ENCODE results near the gene ARL4A.

DNA sequence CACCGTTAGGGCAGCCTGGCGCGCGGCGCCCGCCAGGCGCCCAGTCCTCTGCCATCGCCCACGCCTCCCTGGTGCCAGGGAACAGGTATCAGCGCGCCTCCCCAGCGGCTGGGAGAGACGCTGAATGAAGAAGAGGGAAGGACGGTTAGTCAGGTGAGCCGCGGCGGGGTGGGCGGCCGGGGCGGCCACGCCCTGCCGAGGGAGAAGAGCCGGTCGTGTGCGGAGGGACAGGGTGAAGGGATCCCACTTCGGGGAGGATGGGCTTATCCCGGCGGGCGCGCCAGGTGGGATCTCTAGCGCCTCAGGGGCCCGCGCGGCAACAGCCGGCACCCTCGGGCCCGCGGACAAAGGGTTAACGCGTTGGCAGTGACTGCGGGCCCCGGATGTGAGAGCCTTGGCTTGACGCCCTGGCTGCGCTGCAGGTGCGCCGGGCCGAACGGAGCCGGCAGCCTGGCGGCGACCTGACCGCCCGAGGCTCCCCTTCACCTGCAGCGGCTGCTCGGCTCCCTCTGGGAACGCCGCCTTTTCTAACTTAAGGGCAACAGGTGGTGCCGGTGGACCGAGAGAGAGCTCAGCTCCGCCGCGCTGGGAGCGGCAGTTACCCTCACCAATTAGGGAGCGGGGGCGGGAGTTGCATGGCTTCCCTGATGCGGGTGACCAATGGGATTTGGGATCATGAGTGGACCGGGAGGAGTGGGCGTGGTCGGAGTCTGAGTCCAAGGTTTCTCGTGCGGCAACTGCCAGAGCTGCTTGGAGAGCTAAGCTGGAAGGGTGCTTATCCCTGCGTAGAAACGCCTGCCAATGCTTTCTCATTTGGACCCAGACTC is at the start of gene ARL4A:
- TF ChIP-seq, protein P1, sequence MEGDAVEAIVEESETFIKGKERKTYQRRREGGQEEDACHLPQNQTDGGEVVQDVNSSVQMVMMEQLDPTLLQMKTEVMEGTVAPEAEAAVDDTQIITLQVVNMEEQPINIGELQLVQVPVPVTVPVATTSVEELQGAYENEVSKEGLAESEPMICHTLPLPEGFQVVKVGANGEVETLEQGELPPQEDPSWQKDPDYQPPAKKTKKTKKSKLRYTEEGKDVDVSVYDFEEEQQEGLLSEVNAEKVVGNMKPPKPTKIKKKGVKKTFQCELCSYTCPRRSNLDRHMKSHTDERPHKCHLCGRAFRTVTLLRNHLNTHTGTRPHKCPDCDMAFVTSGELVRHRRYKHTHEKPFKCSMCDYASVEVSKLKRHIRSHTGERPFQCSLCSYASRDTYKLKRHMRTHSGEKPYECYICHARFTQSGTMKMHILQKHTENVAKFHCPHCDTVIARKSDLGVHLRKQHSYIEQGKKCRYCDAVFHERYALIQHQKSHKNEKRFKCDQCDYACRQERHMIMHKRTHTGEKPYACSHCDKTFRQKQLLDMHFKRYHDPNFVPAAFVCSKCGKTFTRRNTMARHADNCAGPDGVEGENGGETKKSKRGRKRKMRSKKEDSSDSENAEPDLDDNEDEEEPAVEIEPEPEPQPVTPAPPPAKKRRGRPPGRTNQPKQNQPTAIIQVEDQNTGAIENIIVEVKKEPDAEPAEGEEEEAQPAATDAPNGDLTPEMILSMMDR (conservative IDR thresholded peaks at IDR 0.05; ENCODE audit: low read depth, low read length): peak; percentile 57
- TF ChIP-seq EZH2 (IDR thresholded peaks at IDR 0.05; ENCODE audit: borderline replicate concordance, low read depth, low read length, poor library complexity, severe bottlenecking): no peak
